HepG2 (cell line): Measurements from ENCODE around the gene SEC14L5. TPM values are rescaled to one million over a fixed set of nuclear protein-coding genes. Genes with fewer than 3 reads are reported as not detected.
A peak's percentile ranks its signal among the peaks of the same experiment; 100 is the strongest.

ENCODE experiments used
- EED ChIP-seq: sonication (generic); formaldehyde crosslinking; IDR thresholded peaks from 2 replicates; pipeline ENCODE4 v1.5.0; 2020; ENCODE audit warnings: mild to moderate bottlenecking, missing genetic modification reagents
- MED1 ChIP-seq: sonication (generic); formaldehyde crosslinking; IDR thresholded peaks from 2 replicates; pipeline ENCODE4 v1.4.0; 2020; ENCODE audit warnings: missing genetic modification reagents
- RXRB ChIP-seq: IDR thresholded peaks from 2 replicates; pipeline ENCODE4 v1.6.1; 2016; ENCODE audit warnings: borderline replicate concordance, missing genetic modification reagents, missing compliant biosample characterization
- SIN3B ChIP-seq: fragments of 150-350 bp; IDR thresholded peaks from 2 replicates; pipeline ENCODE4 v1.6.1; 2014; ENCODE audit warnings: low read length
- TAF15 ChIP-seq: fragments of 200-400 bp; formaldehyde crosslinking; IDR thresholded peaks from one replicate; pipeline ENCODE4 v1.6.1; 2018; ENCODE audit warnings: mild to moderate bottlenecking, low read depth, low read length; ENCODE audit not compliant: poor library complexity, severe bottlenecking
- ZNF180 ChIP-seq: sonication (generic); formaldehyde crosslinking; IDR thresholded peaks from 2 replicates; pipeline ENCODE4 v1.4.0; 2020; ENCODE audit warnings: low read depth, missing genetic modification reagents, borderline replicate concordance
- ZNF20 ChIP-seq: sonication (generic); formaldehyde crosslinking; IDR thresholded peaks from 2 replicates; pipeline ENCODE4 v1.4.0; 2020; ENCODE audit warnings: mild to moderate bottlenecking, moderate library complexity, missing genetic modification reagents
- ZNF224 ChIP-seq: sonication (generic); formaldehyde crosslinking; IDR thresholded peaks from 2 replicates; pipeline ENCODE4 v1.5.0; 2020; ENCODE audit warnings: mild to moderate bottlenecking, missing genetic modification reagents
- ZNF234 ChIP-seq: sonication (generic); formaldehyde crosslinking; conservative IDR thresholded peaks from 2 replicates; pipeline ENCODE4 v1.5.1; 2020; ENCODE audit warnings: mild to moderate bottlenecking, missing genetic modification reagents
- ZNF253 ChIP-seq: sonication (generic); formaldehyde crosslinking; IDR thresholded peaks from 2 replicates; pipeline ENCODE4 v1.8.0; 2022; ENCODE audit warnings: mild to moderate bottlenecking, missing genetic modification reagents, borderline replicate concordance
- ZNF367 ChIP-seq: sonication (generic); formaldehyde crosslinking; IDR thresholded peaks from 2 replicates; pipeline ENCODE4 v1.4.0; 2020; ENCODE audit warnings: missing genetic modification reagents, borderline replicate concordance
- ZNF382 ChIP-seq: sonication (generic); formaldehyde crosslinking; IDR thresholded peaks from 2 replicates; pipeline ENCODE4 v1.5.0; 2020; ENCODE audit warnings: missing genetic modification reagents, mild to moderate bottlenecking, borderline replicate concordance
- ZNF781 ChIP-seq: sonication (generic); formaldehyde crosslinking; IDR thresholded peaks from 2 replicates; pipeline ENCODE4 v1.5.1; 2020; ENCODE audit warnings: borderline replicate concordance, mild to moderate bottlenecking, missing genetic modification reagents; ENCODE audit errors: not compliant biosample characterization
- polyA plus RNA-seq, 8 experiments: library from polyadenylated mRNA; depleted of rRNA in 3 of 8; stranded (reverse) in 7 of 8; unstranded in 1 of 8; fragments of >200 nt; fragmentation: Illumina TruSeq in 4 of 8; extraction: Trizol in 4 of 8; gene quantifications; 2 replicates each; pipeline versions ENCODE4 v1.2.1 to v1.2.3, GENCODE V29; 2011 to 2016; ENCODE audit warnings: low read depth in 4 of 8, missing spikeins in 1 of 8, mixed read lengths in 1 of 8; ENCODE audit not compliant: insufficient read depth in 1 of 8
- total RNA-seq, 5 experiments: library from RNA; depleted of rRNA; stranded (reverse); fragments of >200 nt; fragmentation: Illumina TruSeq; extraction: Trizol; gene quantifications; 2 replicates each; pipeline ENCODE4 v1.2.3, GENCODE V29; 2016; ENCODE audit warnings: low read depth in 1 of 5
- TF ChIP-seq, protein P1 (sequence below): sonication (generic); formaldehyde crosslinking; IDR thresholded peaks from 2 replicates; pipeline ENCODE4 v1.4.0; 2020; ENCODE audit warnings: mild to moderate bottlenecking, missing genetic modification reagents
- TF ChIP-seq, protein P2 (sequence below): fragments of 450-650 bp; IDR thresholded peaks from 2 replicates; pipeline ENCODE4 v1.6.1; 2017
- TF ChIP-seq, protein P3 (sequence below): sonication (generic); formaldehyde crosslinking; conservative IDR thresholded peaks from 2 replicates; pipeline ENCODE4 v1.5.0; 2020; ENCODE audit warnings: missing genetic modification reagents
- TF ChIP-seq, protein P4 (sequence below): conservative IDR thresholded peaks from 2 replicates; pipeline ENCODE4 v1.6.1; 2018; ENCODE audit warnings: missing genetic modification reagents
- TF ChIP-seq, protein P5 (sequence below): IDR thresholded peaks from 2 replicates; pipeline ENCODE4 v1.6.1; 2016

The SEC14L5 gene
- total and polyA plus RNA-seq, 2 of the 13 experiments (the other 11 are each of a cell fraction or from before 2014, with no cell fraction given), result 0.40 to 0.42 TPM

DNA sequence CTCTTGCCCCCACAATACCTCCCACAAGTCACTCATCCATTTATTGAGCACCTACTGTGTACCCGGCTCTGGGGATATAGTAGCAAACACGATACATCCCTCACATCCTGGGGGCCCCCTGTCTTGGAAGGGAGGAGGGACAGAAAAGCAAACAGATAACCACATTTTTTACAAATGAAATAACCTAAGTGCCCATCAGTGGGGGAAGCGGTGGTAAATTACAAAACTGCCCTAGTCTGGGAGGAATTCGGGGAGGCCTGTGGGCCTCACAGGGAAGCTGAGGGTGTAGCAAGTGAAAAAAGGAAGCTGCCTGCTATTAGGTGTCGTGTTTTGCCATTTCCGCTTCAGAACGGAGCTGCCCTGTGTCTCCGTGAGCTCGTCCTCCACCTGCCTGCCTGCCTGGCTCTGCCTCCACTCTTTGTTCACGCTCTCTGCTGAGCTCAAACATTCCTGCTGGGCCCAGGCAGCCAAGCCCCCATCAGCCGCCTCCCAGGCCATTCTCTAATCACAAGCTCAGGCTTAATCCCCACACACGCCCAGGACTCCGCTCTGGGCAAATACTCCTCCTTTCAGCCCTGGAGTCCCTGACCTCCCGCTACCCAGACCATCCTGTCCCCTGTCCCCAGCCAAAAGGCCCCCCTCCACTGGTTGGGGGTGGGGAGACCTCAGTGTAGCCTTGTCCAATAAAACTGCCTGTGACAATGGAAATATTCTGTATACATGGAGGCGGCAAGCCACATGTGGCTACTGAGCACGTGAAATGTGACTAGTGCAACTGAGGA lies 10.2 kb upstream of the SEC14L5 start (continued):
- TF ChIP-seq, protein P1, sequence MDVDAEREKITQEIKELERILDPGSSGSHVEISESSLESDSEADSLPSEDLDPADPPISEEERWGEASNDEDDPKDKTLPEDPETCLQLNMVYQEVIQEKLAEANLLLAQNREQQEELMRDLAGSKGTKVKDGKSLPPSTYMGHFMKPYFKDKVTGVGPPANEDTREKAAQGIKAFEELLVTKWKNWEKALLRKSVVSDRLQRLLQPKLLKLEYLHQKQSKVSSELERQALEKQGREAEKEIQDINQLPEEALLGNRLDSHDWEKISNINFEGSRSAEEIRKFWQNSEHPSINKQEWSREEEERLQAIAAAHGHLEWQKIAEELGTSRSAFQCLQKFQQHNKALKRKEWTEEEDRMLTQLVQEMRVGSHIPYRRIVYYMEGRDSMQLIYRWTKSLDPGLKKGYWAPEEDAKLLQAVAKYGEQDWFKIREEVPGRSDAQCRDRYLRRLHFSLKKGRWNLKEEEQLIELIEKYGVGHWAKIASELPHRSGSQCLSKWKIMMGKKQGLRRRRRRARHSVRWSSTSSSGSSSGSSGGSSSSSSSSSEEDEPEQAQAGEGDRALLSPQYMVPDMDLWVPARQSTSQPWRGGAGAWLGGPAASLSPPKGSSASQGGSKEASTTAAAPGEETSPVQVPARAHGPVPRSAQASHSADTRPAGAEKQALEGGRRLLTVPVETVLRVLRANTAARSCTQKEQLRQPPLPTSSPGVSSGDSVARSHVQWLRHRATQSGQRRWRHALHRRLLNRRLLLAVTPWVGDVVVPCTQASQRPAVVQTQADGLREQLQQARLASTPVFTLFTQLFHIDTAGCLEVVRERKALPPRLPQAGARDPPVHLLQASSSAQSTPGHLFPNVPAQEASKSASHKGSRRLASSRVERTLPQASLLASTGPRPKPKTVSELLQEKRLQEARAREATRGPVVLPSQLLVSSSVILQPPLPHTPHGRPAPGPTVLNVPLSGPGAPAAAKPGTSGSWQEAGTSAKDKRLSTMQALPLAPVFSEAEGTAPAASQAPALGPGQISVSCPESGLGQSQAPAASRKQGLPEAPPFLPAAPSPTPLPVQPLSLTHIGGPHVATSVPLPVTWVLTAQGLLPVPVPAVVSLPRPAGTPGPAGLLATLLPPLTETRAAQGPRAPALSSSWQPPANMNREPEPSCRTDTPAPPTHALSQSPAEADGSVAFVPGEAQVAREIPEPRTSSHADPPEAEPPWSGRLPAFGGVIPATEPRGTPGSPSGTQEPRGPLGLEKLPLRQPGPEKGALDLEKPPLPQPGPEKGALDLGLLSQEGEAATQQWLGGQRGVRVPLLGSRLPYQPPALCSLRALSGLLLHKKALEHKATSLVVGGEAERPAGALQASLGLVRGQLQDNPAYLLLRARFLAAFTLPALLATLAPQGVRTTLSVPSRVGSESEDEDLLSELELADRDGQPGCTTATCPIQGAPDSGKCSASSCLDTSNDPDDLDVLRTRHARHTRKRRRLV, result peak; percentile 64; the same call in 1 of the 2 replicates
- TF ChIP-seq ZNF253 (CRISPR knock-in tag), result 0 out of 2 replicates have a peak, but pooled peaks have one; percentile 12
- TF ChIP-seq MED1 (CRISPR knock-in tag), result peak; percentile 46
- TF ChIP-seq EED (CRISPR knock-in tag), result no peak
- no peak for TF ChIP-seq ZNF367 (CRISPR knock-in tag)
- TF ChIP-seq ZNF180 (CRISPR knock-in tag), result no peak
- TF ChIP-seq ZNF781 (CRISPR knock-in tag), result peak; percentile 35
- TF ChIP-seq TAF15, result no peak
- no peak for TF ChIP-seq SIN3B
- TF ChIP-seq ZNF382 (CRISPR knock-in tag), result no peak
- TF ChIP-seq RXRB (CRISPR knock-in tag), result peak; percentile 64
- TF ChIP-seq, protein P2, sequence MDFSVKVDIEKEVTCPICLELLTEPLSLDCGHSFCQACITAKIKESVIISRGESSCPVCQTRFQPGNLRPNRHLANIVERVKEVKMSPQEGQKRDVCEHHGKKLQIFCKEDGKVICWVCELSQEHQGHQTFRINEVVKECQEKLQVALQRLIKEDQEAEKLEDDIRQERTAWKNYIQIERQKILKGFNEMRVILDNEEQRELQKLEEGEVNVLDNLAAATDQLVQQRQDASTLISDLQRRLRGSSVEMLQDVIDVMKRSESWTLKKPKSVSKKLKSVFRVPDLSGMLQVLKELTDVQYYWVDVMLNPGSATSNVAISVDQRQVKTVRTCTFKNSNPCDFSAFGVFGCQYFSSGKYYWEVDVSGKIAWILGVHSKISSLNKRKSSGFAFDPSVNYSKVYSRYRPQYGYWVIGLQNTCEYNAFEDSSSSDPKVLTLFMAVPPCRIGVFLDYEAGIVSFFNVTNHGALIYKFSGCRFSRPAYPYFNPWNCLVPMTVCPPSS, result no peak
- TF ChIP-seq, protein P3, sequence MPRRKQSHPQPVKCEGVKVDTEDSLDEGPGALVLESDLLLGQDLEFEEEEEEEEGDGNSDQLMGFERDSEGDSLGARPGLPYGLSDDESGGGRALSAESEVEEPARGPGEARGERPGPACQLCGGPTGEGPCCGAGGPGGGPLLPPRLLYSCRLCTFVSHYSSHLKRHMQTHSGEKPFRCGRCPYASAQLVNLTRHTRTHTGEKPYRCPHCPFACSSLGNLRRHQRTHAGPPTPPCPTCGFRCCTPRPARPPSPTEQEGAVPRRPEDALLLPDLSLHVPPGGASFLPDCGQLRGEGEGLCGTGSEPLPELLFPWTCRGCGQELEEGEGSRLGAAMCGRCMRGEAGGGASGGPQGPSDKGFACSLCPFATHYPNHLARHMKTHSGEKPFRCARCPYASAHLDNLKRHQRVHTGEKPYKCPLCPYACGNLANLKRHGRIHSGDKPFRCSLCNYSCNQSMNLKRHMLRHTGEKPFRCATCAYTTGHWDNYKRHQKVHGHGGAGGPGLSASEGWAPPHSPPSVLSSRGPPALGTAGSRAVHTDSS, result no peak
- TF ChIP-seq ZNF20, result no peak
- TF ChIP-seq, protein P4, sequence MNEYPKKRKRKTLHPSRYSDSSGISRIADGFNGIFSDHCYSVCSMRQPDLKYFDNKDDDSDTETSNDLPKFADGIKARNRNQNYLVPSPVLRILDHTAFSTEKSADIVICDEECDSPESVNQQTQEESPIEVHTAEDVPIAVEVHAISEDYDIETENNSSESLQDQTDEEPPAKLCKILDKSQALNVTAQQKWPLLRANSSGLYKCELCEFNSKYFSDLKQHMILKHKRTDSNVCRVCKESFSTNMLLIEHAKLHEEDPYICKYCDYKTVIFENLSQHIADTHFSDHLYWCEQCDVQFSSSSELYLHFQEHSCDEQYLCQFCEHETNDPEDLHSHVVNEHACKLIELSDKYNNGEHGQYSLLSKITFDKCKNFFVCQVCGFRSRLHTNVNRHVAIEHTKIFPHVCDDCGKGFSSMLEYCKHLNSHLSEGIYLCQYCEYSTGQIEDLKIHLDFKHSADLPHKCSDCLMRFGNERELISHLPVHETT (CRISPR knock-in tag), result peak; percentile 64
- no peak for TF ChIP-seq ZNF234
- TF ChIP-seq, protein P5, sequence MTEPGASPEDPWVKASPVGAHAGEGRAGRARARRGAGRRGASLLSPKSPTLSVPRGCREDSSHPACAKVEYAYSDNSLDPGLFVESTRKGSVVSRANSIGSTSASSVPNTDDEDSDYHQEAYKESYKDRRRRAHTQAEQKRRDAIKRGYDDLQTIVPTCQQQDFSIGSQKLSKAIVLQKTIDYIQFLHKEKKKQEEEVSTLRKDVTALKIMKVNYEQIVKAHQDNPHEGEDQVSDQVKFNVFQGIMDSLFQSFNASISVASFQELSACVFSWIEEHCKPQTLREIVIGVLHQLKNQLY (CRISPR knock-in tag), result no peak
- 0 out of 2 replicates have a peak, but pooled peaks have one; percentile 59 for TF ChIP-seq ZNF224 (CRISPR knock-in tag)
